ENCODE measurements around the gene CKB. TPM values are rescaled to one million over a fixed set of nuclear protein-coding genes. Genes with fewer than 3 reads are reported as not detected.

CKB gene
- total RNA-seq, 4 donors from 2014 or later, result 453 to 1,624 (median 922) TPM

GRCh38 chr14:103543721-103544387 lies 21.2 kb upstream of the CKB start:
- no peaks in the 10 kb centered on the region for H3K9me3 ChIP-seq
- peak; percentile 33 for ATAC-seq
- H3K36me3 ChIP-seq, result no peaks in the 10 kb centered on the region
- TF ChIP-seq POLR2A (IDR thresholded peaks at IDR 0.05) (no peak), POLR2AphosphoS5 (IDR thresholded peaks at IDR 0.05) (no peak), EP300 (IDR thresholded peaks at IDR 0.05) (no peak), CTCF (IDR thresholded peaks at IDR 0.05) (no peak)
- H3K4me1 ChIP-seq, result peaks cover 31 to 100% (median 74%) of the 10 kb centered on the region in 3 donors
- H3K27ac ChIP-seq, result peak overlapping the region; percentile 62 to 96 (median 92)
- no peak overlapping the region for H3K4me3 ChIP-seq
- H3K27me3 ChIP-seq, result no peaks in the 10 kb centered on the region
- 49% methylated on average over 4 of the region's 19 CpGs; no CpG with 5 or more reads in 1 of the 2 donors for WGBS, 2 donors (ENCODE audit: low coverage in 1 of 2)

DNA sequence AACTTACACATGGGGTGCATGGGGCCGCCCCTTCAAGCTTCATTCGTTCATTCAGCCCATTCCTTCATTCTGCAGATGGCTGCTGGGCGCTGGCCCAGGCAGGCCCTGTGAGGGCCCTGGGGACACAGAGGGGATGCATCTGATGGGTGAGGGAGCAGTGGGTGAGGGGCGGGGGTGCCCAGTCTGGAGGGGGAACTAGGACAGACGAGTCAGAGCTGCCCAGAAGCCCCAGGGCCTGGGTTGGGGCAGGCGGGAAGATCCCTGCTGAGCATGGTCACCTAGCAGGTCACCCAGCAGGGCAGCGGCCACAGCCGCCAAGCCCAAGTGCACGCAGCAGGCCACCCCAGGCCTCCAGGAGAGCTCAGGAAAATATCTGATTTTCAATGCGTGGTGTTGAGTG lies 20.5 kb upstream of the CKB start:
- H3K27me3 ChIP-seq, result no peaks in the 10 kb centered on the region
- 60 to 72% methylated on average over 1 to 3 of the region's 10 CpGs for WGBS, 2 donors (ENCODE audit: low coverage in 1 of 2)
- no peaks in the 10 kb centered on the region for H3K9me3 ChIP-seq
- H3K36me3 ChIP-seq, result no peaks in the 10 kb centered on the region
- ATAC-seq, result no peak
- TF ChIP-seq CTCF (IDR thresholded peaks at IDR 0.05), result no peak
- TF ChIP-seq POLR2A (IDR thresholded peaks at IDR 0.05), result no peak
- no peak for TF ChIP-seq EP300 (IDR thresholded peaks at IDR 0.05)
- TF ChIP-seq POLR2AphosphoS5 (IDR thresholded peaks at IDR 0.05), result no peak
- H3K4me1 ChIP-seq, result peaks cover 31 to 100% (median 75%) of the 10 kb centered on the region in 3 donors
- H3K27ac ChIP-seq, result peak overlapping the region; percentile 62 to 96 (median 92)
- peak overlapping the region in 1 of 2 donors; percentile 8 for H3K4me3 ChIP-seq

- H3K36me3 ChIP-seq, result no peaks in the 10 kb centered on the region
- H3K4me1 ChIP-seq, result peaks cover 31 to 100% (median 78%) of the 10 kb centered on the region in 3 donors
- H3K27ac ChIP-seq, result peak overlapping the region; percentile 62 to 96 (median 92)
- H3K4me3 ChIP-seq, result peak overlapping the region in 1 of 2 donors; percentile 8
- no peaks in the 10 kb centered on the region for H3K9me3 ChIP-seq
- no peaks in the 10 kb centered on the region for H3K27me3 ChIP-seq
- WGBS, 2 donors (ENCODE audit: low coverage in 1 of 2), result 0% methylated on average over 1 of the region's 18 CpGs; no CpG with 5 or more reads in 1 of the 2 donors
- peak; percentile 17 for ATAC-seq
- TF ChIP-seq POLR2AphosphoS5 (IDR thresholded peaks at IDR 0.05) (peak; percentile 16), POLR2A (IDR thresholded peaks at IDR 0.05) (no peak)
Measured at GRCh38 chr14:103542605-103543088, 20.0 kb upstream of the CKB start.

- no peak overlapping the region for H3K4me3 ChIP-seq
- TF ChIP-seq POLR2A (IDR thresholded peaks at IDR 0.05) (no peak), EP300 (IDR thresholded peaks at IDR 0.05) (no peak), POLR2AphosphoS5 (IDR thresholded peaks at IDR 0.05) (no peak), CTCF (IDR thresholded peaks at IDR 0.05) (peak in 3 of 4 experiments; percentile 22 to 42 (median 39))
- WGBS, 2 donors (ENCODE audit: low coverage in 1 of 2), result no CpG with 5 or more reads among the region's 33 CpGs
- H3K27ac ChIP-seq, result peak overlapping the region; percentile 62 to 96 (median 92)
- no peaks in the 10 kb centered on the region for H3K27me3 ChIP-seq
- no peaks in the 10 kb centered on the region for H3K36me3 ChIP-seq
- H3K4me1 ChIP-seq, result peaks cover 31 to 100% (median 78%) of the 10 kb centered on the region in 3 donors
- H3K9me3 ChIP-seq, result no peaks in the 10 kb centered on the region
- ATAC-seq, result peak; percentile 14
Measured at GRCh38 chr14:103541709-103542604, 19.3 kb upstream of the CKB start.
